HG02610 (cell line): Measurements from ENCODE around the gene NUDT6.

Source experiments
- ATAC-seq: cut with Tn5 transposase; IDR thresholded peaks from one replicate; pipeline ENCODE4 v1.9.1; 2021; ENCODE audit warnings: mild to moderate bottlenecking, moderate library complexity; ENCODE audit not compliant: unreplicated experiment

Gene NUDT6

DNA sequence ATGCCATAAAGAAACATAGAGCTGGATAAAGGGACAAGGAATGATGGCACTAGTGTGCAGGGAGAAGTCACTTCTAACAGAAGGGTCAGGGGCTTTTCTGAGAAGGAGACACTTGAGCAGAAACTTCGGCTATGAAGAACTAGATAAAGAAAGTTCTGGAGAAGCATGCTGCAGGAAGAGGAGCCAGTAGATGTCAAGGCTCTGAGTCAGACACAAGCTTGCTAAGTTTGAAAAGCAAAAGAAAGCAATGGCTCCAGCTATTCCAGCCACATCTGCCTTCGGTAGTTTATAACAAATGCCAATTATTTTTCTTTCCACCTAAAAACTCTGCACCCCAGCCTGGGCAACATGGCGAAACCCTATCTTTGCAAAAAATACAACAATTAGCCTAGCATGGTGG lies 7.5 kb downstream of the NUDT6 start:
- ATAC-seq = no peak

DNA sequence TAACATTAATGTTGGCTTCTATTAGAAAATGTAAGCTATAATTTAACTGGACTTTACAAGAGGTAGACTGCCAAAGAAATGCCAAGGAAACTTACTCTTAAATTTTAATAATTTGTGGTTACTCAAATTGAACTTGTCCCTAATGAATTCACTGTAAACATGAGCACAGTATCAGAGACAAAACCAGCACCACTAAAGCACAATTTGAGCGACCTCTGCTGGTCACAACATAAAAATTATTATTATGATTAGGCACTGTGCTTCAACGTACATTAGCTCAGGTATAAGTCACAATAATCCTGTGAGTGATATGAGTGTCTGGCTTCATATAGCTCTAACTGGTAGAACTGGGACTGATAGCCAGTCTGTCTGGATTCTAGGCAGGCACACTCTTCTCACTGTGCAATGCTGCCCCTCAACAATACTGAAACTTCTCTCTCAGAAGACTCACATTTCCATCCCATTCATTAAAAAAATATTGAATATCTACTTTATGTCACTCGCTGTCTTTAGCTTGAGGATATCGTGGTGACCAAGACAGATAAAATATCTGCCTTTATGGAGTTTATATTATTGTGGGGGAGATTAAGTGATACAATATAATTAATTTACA lies 8.0 kb downstream of the NUDT6 start:
- peak; percentile 89 for ATAC-seq

DNA sequence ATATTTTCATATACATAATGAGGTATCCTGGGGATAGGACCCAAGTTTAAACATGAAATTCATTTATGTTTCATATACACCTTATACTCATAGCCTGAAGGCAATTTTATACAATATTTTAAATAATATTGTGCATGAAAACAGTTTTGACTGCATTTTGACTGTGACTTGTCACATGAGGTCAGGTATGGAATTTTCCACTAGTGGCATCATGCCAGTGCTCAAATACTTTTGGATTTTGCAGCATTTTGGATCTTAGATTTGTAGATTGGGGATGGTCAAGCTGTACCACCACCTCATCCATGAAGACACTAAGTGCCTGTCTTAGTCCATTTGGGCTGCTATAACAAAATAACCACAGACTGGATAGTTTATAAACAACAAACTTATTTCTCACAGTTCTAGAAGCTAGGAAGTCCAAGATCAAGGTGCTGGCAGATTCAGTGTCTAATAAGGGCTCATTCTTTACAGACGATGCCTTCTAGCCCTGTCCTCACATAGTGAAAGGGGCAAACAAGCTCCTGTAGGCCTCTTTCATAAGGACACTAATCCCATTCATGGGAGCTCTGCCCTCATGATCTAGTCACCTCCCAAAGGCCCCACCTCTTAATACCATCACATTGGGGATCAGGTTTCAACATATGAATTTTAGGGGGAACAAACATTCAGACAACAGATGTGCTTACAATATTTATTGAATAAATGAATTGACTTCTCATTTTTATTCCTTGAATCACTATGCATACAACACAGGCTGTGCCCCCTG lies 9.4 kb downstream of the NUDT6 start:
- no peak for ATAC-seq

DNA sequence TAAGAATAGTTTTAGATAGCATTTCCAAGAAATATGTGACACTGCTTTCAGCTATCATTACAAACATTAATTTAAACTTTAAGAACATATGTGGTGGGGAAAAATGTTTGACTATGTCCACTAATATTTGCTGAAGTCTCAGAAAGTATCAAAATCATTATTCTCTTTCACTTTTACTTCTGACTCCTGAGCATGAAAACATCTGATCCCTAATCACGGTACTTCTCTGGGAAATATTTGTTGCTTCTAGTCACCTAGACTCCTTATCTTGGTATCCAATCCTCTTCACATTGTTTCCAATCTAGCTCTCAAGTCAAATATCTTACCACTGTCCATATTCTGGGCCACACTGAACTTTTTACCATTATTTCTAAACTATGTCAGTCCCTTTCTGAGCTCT lies 10.8 kb downstream of the NUDT6 start:
- no peak for ATAC-seq

DNA sequence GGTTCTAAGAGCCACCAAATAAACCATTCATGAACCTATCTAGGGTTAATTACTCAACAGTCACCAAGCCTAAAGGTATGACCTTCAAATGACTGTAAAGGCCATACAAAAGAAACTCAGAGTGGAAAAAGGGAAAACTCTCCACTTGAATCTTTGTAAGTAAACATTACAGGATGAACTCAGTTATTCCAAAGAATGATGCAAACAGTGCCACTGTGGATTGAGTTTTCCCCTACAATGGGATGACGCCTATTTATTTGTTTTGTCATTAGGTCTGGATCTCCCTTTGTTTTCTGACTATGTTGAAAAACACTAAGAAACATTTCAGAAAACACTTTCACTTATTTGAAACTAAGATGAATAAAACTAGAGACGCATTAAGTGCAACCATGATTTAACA lies 12.7 kb downstream of the NUDT6 start:
- no peak for ATAC-seq

DNA sequence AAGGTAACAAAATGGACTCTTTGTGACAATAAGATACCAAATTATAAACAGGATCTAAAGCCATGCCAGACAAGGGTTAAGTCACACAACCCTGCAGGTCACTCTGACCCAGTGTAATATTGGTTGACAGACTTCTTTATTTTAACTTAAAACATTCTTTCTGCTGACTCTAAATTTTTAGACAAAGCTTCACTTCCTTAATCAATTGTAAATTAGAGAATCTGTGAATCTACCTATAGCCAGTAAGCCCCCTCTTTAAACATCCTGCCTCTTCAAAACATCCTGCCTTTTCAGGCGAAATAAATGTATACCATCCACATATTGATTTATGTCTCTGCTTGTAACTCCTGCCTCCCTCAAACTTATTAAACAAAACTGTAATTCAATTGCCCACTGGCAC lies 14.2 kb downstream of the NUDT6 start:
- no peak for ATAC-seq

DNA sequence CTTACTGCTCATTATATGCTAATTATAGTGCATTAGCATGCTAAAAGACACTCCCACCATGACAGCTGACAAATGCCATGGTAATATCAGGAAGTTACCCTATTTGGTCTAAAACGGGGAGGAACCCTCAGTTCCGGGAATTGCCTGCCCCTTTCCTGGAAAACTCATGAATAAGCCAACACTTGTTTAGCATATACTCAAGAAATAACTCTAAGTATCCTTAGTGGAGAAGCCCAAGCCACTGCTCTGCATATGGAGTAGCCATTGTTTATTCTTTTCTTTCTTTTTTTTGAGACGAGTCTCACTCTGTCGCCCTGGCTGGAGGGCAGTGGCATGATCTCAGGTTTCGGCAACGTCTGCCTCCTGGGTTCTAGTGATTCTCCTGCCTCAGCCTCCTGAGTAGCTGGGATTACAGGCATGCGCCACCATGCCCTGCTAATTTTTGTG lies 15.5 kb downstream of the NUDT6 start:
- no peak for ATAC-seq

DNA sequence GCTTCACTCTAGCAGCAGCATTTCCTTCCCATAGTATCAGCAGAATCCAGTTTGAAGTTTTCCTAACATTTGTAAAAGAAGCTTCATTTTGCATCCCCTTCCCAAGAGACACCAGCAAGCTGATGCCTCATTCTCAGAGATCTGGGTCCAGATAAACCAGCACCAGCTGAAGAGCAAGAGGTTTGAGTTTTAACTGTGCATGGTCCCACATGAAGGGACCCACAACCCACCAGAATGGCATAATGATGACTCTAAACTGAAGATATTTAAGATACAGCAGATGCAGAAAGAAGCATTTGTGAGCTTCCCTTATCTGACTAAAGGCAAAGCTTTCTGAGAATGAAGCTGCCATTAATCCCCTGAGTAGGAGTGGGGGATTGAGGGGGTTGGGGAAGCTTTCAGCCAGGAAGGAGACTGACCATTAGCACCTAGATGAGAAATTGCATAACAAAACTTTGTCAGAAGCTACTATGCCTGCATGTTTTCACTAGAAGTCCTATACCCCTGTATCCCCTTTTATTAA lies 18.6 kb downstream of the NUDT6 start:
- no peak for ATAC-seq

DNA sequence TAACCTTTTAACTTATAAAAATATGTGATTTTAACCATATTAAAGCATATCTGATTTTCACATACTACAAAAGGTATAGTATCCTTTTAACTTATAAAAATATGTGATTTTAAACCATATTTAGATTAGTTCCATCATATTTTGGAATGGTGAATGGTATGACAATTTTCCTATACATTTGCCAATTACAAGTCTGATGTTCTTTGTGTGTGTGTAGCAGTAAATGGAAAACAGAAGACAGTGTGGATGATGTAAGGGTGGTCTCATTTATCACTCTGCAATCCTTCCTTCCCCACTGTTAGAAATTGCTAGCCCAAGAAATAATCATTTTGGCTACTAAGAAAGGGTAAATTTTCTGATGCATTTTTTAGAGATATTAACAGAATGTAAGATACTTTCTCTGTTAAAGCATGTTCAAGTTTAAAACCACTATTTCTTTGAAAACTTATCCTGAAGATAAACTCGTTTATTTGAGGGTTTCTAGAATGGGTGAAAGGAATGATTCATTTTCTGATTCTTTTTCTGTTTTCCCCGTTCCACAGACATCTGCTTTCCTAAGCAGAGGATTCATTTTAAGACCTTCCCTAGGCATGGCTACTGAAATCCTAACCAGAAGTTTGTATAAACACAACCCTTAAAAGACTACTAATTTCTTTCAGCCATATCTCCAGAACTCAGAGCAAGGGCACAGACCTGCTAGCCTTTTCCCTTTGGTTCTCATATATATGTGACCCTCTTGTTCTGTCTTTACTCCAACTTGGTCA lies 21.0 kb downstream of the NUDT6 start:
- ATAC-seq = no peak

DNA sequence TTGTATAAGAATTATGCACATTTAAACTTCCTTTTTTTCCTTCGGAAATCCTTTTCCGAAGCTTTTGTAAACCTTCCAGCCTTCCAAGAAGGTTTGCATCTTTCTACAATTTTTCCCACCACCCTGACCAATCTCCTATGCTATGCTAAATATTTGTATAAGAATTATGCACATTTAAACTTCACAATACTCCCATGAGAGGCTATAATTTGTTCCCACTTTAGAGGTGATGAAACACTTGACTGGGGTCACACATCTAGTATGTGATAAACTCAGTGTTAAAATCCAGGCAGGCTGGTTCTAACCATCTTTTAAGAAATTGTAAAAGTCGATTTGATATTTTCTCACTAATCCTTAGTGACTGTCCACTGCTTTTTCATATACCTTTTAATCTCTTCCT lies 22.1 kb downstream of the NUDT6 start:
- no peak for ATAC-seq

DNA sequence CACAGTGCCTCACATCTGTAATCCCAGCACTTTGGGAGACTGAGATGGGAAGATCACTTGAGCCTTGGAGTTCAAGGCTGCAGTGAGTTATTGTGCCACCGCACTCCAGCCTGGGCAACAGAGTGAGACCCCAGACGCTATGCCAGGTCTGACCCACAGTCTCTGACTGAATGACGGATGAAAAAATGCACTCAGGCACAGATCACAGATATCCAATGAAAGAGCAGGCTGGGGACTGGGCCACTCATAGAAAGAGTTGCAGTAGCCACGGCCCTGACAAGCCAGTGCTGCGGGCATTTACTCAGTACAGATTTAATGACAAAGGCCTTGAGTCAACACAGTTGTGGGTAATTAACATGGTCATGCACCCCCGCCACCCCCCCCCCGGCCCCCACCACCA lies 22.7 kb downstream of the NUDT6 start:
- ATAC-seq = no peak

DNA sequence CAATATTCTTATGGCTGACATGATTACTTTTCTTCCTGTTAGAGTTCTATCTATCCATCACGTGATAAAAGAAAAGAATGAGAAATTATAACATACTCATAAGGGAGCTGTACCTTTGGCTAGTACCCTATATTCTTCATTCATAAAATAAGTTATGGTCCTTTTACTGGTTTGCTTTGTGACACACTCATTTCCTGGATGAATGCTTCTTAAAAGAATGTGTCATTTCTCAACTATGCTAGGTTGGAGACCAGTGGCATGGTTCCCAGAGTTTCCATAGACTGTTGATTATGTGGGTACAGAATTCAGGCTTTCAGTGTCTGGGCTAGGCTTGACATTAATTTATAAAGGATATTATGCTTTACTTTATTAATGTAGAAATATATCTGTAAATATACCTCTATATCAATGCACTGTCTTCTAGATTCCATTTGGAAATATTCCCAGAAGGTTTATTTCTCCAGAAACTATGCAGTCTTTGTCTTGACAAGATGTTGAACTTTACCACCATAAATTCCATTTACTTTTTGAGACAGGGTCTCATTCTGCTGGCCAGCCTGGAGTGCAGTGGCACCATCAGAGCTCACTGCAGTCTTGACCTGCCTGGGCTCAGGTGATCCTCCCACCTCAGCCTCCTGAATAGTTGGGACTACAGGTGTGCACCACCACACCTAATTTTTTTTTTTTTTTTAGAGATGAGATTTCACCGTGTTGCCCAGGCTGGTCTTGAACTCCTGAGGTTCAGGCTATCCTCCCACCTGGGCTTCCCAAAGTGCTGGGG lies 23.8 kb downstream of the NUDT6 start:
- ATAC-seq = no peak

DNA sequence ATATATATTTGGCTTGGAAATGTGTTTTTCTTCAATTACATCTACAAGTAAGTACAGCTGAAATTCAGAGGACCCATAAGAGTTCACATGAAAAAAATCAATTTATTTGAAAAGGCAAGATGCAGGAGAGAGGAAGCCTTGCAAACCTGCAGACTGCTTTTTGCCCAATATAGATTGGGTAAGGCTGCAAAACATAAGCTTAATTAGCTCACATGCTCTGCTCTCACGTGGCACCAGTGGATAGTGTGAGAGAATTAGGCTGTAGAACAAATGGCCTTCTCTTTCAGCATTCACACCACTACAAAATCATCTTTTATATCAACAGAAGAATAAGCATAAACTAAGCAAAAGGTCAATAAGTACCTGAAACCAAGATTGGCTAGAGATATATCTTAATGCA lies 26.1 kb downstream of the NUDT6 start:
- ATAC-seq = no peak

DNA sequence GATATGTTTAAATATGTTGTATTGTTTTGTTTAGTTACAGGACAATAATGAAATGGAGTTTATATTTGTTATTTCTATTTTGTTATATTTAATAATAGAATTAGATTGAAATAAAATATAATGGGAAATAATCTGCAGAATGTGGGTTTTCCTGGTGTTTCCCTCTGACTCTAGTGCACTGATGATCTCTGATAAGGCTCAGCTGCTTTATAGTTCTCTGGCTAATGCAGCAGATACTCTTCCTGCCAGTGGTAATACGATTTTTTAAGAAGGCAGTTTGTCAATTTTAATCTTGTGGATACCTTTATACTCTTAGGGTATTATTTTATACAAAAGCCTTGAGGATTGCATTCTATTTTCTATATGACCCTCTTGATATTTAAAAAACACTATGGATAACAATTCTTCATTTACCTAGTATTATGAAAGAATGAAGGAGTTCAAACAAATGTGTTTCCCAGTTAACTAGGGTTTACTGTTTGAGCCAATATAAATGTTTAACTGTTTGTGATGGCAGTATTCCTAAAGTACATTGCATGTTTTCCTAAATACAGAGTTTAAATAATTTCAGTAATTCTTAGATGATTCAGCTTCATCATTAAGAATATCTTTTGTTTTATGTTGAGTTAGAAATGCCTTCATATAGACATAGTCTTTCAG lies 26.9 kb downstream of the NUDT6 start:
- no peak for ATAC-seq

DNA sequence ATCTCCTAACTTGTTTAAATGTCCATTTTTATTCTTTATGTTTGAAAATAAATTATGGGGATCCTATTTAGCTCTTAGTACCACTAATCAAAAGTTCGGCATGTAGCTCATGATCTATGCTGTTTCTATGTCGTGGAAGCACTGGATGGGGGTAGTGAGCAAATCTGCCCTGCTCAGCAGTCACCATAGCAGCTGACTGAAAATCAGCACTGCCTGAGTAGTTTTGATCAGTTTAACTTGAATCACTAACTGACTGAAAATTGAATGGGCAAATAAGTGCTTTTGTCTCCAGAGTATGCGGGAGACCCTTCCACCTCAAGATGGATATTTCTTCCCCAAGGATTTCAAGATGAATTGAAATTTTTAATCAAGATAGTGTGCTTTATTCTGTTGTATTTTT lies 27.6 kb downstream of the NUDT6 start:
- ATAC-seq = no peak

DNA sequence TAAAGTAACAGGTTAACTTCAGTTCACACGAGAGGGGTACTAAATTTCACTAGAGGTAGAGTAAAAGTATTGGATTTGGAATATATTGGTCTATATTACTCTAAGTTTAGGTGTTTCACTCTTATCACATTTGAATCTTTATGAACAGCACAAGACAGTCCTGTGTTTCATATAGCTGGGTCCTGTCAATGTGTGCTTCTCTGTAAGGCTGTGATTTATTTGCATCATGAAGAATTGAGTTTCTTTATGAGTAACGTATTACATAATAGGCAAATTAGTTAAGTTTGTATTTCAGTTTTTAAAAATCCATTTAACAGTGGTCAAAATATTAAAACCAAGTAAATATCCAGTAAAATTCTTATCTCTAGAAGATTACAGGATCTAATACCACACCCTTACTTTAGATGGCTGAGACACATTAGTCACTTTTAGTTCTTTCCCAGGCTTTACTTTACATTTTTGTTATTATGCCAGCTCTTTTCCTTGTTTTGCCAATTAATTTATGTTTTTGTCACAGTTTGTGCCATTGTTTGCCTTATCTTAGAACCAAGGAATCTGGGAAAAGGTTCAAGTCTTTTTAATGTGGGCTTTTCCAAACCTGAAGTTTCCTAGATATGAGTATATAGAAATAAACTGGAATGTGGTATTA lies 32.1 kb downstream of the NUDT6 start:
- ATAC-seq = peak; percentile 45

DNA sequence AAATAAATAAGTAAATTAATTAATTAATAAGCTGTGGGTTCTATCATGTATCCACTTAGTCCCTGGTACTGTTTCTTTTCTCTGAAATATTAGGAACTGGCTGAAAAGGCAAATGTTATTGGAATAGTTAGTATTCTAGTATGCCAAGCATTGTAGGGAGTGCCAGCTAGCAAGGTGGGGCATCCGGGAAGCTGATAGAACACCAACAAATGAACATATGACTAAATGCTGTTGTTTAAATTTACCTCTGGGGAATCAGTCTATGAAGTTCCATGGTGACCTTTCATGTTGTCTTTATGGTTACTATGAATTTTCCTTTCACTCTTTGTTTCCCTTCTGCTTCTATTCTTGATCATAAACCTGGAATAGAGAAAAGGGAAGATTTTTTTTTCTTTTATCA lies 32.7 kb downstream of the NUDT6 start:
- no peak for ATAC-seq

DNA sequence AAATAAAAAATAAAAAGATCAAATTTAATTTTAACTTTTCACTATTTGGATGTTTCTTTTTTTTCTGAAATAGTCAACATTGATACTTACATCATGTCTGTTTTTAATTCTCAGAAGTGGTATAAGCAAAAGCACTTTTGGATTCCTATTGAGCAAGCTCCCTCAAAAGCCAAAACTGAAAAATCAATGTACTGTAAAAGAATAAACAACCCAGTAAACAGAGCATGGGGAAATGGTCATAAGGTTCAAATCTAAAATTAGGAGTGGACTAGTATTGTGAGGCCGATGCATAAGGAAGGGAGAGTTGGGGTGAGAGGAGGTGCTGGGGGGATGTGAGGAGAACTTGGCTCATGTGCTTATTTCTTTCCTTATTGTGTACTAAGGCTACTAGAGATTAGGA lies 37.9 kb downstream of the NUDT6 start:
- no peak for ATAC-seq

DNA sequence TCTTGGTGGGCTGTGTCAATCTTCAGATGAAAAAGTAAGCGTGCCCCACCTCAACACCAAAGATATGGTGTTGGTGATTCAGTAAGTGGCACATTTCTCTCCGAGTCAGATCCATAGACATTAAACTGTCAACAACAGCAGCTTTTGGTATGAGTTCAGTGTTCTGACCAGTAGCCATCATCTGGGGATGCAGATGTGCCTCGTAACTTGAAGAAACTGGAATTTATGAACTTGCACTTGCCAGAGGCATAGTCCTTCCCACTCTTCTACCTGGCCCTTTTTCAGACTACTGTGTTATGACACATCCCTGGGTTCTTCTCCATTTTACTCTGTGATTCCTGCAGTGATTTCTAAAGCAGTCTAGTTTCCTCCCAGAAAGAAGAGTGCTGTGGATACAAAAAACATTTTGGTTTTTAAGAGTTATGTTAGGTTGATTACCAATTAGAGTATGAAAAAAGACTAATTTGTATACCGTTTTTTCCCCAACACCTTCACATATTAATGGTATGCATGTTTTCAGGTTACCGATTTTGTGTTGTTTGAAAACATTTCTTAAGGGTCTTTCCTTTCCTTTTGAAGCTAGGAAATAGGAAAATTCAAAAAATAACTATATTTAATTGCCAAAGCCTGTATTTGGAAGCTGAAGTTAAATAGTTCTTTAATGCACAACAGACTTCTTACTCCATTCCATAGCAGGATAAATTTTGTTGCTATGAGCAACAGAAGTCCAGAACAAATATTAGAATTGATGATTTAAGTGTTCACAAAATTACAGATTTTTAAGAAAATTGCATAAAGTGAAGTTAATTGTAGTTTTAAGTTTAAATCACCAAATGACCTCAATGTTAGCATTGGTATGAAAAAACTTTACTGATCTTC lies 39.3 kb downstream of the NUDT6 start:
- ATAC-seq = no peak
